Upper lobe of right lung (tissue), 1 donor: ENCODE results near the gene CYP17A1. TPM values are rescaled to one million over a fixed set of nuclear protein-coding genes. Genes with fewer than 3 reads are reported as not detected.
A peak's percentile ranks its signal among the peaks of the same experiment; 100 is the strongest.
"Not testable (repeated sequence)": the region's sequence is repeated elsewhere in the genome, so short reads cannot be mapped to it uniquely, and the experiment has no call there.

Source experiments
- ATAC-seq: fragments of 200-7000 bp; cut with Tn5 transposase; one replicate; pipeline ENCODE4 v1.9.1; 2020; ENCODE audit warnings: mild to moderate bottlenecking, moderate library complexity
- DNase-seq: peaks from one replicate; pipeline ENCODE4 v3.0.0-alpha.2; 2020
- H3K27ac ChIP-seq: fragments of 200-600 bp; one replicate; pipeline ENCODE4 v1.8.0; 2022
- H3K27me3 ChIP-seq: fragments of 200-600 bp; one replicate; pipeline ENCODE4 v1.8.0; 2022; ENCODE audit warnings: mild to moderate bottlenecking
- H3K36me3 ChIP-seq: fragments of 200-600 bp; one replicate; pipeline ENCODE4 v1.8.0; 2022
- H3K4me1 ChIP-seq: fragments of 200-600 bp; one replicate; pipeline ENCODE4 v1.8.0; 2022
- H3K4me3 ChIP-seq: fragments of 200-600 bp; one replicate; pipeline ENCODE4 v1.8.0; 2022; ENCODE audit warnings: mild to moderate bottlenecking
- H3K9me3 ChIP-seq: fragments of 200-600 bp; one replicate; pipeline ENCODE4 v1.8.0; 2022
- CTCF ChIP-seq: fragments of 200-600 bp; IDR thresholded peaks from one replicate; pipeline ENCODE4 v1.8.0; 2022; ENCODE audit warnings: antibody characterized with exemption
- intact Hi-C: fragments of 100-400 bp; cut with DNase I; formaldehyde crosslinking; loops from one replicate; pipeline ENCODE4 v1.11.0; 2022
- total RNA-seq: library from RNA; stranded (reverse); fragmentation: NEBNext Ultra II Directional; extraction: Animal tissue kit (Norgen Biotek cat#: 25700); gene quantifications from one replicate; pipeline ENCODE4 v1.2.1, GENCODE V29; 2021
- donor health status: DM: no; HTN: yes; CAD: no; lungs with severe emphysema.

The CYP17A1 gene
- total RNA-seq, 1 donor from 2014 or later: 1.9 TPM

DNA sequence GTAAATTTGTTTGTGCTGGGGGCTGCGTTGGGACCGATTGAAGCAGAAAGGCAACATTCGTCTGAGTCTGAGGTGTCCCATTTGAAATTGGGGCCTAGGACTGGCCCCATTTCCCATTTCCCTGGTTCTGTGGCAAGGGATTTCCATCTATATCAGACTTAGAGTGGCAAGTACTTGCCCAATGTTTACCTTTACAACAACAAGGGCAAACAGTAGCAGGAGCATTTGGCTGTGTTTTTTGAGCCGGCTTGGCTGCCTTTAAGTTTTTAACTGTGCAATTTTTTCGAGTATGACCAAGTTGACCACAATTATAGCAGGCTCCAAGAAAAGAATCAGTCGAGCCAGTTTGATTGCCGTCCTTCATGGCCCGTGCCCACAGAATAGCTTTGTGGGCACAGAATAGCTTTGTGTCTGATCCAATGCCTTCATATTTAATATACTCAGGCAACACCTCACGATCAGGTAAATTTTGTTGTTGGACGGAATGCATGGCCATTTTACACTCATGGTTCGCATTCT, 4.7 kb upstream of the CYP17A1 start:
- Histone ChIP-seq H3K36me3 (no peaks in the 10 kb centered on the region), H3K9me3 (peaks cover 5% of the 10 kb centered on the region), H3K27me3 (no peaks in the 10 kb centered on the region), H3K27ac (no peak overlapping the region), H3K4me1 (peaks cover 3% of the 10 kb centered on the region), H3K4me3 (no peak overlapping the region)
- intact Hi-C loops: no loop called here
- DNase-seq (peak; percentile 11), ATAC-seq (no peak)
- no peak for TF ChIP-seq CTCF

GRCh38 chr10:102838276-102838927, 1.2 kb upstream of the CYP17A1 start:
- H3K27me3 ChIP-seq, H3K4me1 ChIP-seq, H3K36me3 ChIP-seq, DNase-seq, H3K4me3 ChIP-seq, ATAC-seq, H3K9me3 ChIP-seq, H3K27ac ChIP-seq: not testable (repeated sequence)
- intact Hi-C loops: loop anchor here (10.0 kb wide), 1 partner anchor 66 kb away; no protein-coding TSS in a partner anchor

GRCh38 chr10:102835007-102835482, 2.2 kb downstream of the CYP17A1 start:
- peak; percentile 91 for TF ChIP-seq CTCF
- intact Hi-C loops: loop anchor here (10.0 kb wide), 1 partner anchor 70 kb away; no protein-coding TSS in a partner anchor
- no peaks in the 10 kb centered on the region for H3K4me1 ChIP-seq
- H3K27me3 ChIP-seq: no peaks in the 10 kb centered on the region
- no peak overlapping the region for H3K27ac ChIP-seq
- H3K9me3 ChIP-seq: peaks cover 5% of the 10 kb centered on the region
- peak; percentile 76 for DNase-seq
- H3K4me3 ChIP-seq: no peak overlapping the region
- H3K36me3 ChIP-seq: no peaks in the 10 kb centered on the region
- ATAC-seq: peak; percentile 95

DNA sequence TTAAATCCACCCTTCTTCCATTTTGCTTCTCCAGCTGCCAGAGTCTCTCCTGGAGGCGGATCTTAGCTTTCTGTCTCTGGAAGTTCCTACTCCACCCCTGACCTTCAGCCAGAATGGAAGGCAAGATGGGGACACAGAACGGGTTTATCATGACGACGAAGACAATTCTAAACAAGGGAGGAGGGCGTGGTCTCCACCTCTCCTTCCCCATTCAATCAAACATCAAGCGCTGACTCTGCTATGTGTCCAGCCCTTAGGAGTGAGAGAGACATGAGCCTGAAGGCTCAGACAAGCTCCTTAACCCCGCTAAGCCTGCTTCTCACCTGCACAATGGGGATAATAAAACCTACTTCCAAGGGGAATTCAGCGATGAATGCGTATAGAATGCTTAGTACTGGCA, 3.1 kb downstream of the CYP17A1 start:
- H3K27ac ChIP-seq: no peak overlapping the region
- no peak overlapping the region for H3K4me3 ChIP-seq
- H3K9me3 ChIP-seq: peaks cover 5% of the 10 kb centered on the region
- ATAC-seq (no peak), DNase-seq (no peak)
- H3K27me3 ChIP-seq: no peaks in the 10 kb centered on the region
- H3K36me3 ChIP-seq: no peaks in the 10 kb centered on the region
- no peaks in the 10 kb centered on the region for H3K4me1 ChIP-seq
- TF ChIP-seq CTCF: no peak
- intact Hi-C loops: loop anchor here (10.0 kb wide), 1 partner anchor 71 kb away; no protein-coding TSS in a partner anchor

DNA sequence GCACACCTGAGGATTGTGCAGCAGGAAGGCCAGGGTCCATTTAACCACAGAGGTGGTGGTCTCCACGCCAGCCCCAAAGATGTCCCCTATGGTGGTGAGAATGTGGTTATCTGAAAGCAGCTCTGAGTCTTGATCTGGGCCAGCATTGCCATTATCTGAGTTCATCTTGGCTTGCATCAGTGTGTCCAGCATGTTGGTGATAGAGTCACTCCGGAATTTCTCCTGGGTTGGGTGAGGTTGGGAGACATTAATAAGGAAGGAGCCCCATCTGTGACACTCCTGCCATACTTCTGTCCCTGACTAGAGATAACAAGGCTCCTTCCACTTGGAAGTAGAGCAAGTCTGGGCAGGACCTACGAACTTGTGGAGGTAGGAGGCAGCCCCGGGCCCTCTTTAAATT, 4.2 kb downstream of the CYP17A1 start:
- DNase-seq (no peak), ATAC-seq (no peak)
- H3K27me3 ChIP-seq: no peaks in the 10 kb centered on the region
- no peak overlapping the region for H3K27ac ChIP-seq
- no peak for TF ChIP-seq CTCF
- no peaks in the 10 kb centered on the region for H3K4me1 ChIP-seq
- no peak overlapping the region for H3K4me3 ChIP-seq
- H3K36me3 ChIP-seq: no peaks in the 10 kb centered on the region
- intact Hi-C loops: loop anchor here (10.0 kb wide), 1 partner anchor 72 kb away; no protein-coding TSS in a partner anchor
- H3K9me3 ChIP-seq: no peaks in the 10 kb centered on the region

- Histone ChIP-seq H3K4me3 (no peak overlapping the region), H3K4me1 (no peaks in the 10 kb centered on the region), H3K27me3 (no peaks in the 10 kb centered on the region), H3K36me3 (no peaks in the 10 kb centered on the region), H3K27ac (no peak overlapping the region), H3K9me3 (no peaks in the 10 kb centered on the region)
- intact Hi-C loops: loop anchor here (10.0 kb wide), 1 partner anchor 73 kb away; no protein-coding TSS in a partner anchor
- DNase-seq (no peak), ATAC-seq (no peak)
- no peak for TF ChIP-seq CTCF
Observed at GRCh38 chr10:102832248-102832647, 5.0 kb downstream of the CYP17A1 start.
